OCI-M1 (cell line): ENCODE data around the gene EFCAB5.
"Not testable (repeated sequence)": the region's sequence is repeated elsewhere in the genome, so short reads cannot be mapped to it uniquely, and the experiment has no call there.

ENCODE experiments used
- DNase-seq: peaks from one replicate; lab custom pipeline; 2025; lab: John Stamatoyannopoulos, UW

Gene EFCAB5

DNA sequence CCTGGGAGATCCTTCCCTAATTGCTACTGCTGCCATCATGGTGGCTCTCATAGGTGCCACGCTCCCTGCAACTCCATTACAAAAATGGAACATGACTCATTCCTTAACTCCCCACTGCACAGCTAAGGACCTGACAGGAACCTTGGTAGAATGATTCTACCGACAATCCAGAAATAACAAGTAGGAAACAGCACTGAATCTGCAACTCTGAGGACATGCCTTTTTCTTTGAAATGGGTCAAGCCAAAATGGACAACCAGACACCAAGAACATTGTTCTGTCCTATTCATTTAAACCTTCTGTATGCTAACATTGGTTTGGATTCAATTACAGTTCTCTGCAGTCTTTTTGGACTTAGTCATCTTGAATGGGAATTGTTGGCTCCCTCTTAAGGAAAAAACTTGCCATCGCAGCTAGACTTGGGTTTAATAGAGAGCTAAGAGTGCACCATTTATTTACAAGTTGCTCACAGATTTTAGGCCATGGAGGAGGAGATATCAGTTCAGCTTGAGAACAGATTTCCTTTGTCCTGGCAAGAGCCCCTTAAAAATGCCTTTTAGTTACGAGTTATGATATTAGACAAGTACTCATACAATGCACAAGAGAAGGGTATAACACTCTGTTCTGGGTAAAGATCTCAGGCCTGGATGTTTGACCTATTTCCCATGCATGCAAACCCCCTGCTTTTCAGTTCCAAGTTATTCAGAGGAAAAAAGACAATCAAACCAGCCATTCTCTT lies 154.2 kb downstream of the EFCAB5 start:
- peak; percentile 80 for DNase-seq

GRCh38 chr17:30101686-30102390 lies 160.4 kb downstream of the EFCAB5 start:
- no peak for DNase-seq

GRCh38 chr17:30103921-30104320 lies 162.5 kb downstream of the EFCAB5 start:
- DNase-seq, result no peak

- DNase-seq, result peak; percentile 95
Measured at GRCh38 chr17:30104575-30105339, 163.3 kb downstream of the EFCAB5 start.

GRCh38 chr17:30112794-30113193 lies 171.4 kb downstream of the EFCAB5 start:
- peak; percentile 40 for DNase-seq

DNA sequence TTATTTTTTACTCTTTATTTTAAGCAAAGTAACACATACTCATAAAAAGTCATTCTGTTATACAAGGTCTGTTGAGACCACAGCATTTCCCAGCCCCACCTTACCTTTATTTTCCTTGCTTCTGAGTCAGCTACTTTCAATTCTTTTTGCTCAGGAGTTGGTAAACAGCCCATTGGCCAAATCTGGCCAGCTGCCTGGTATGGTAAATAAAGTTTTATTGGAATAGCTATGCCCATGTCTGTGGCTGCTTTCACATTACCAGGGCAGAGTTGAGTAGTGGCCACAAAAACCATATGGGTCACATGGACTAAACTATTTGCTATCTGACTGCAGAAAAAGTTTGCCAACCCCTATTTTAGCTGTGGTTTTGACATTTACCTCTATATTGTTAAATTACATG lies 171.8 kb downstream of the EFCAB5 start:
- DNase-seq, result peak; percentile 73

- no peak for DNase-seq
Measured at GRCh38 chr17:30116345-30116660, 174.9 kb downstream of the EFCAB5 start.

GRCh38 chr17:30116661-30117551 lies 175.5 kb downstream of the EFCAB5 start, which contains the start of gene NSRP1:
NSRP1 (plus strand) TSS chr17:30116816; CDS start chr17:30116844, 28 bp downstream.
- peak; percentile 96 for DNase-seq

GRCh38 chr17:30117675-30118081 lies 176.2 kb downstream of the EFCAB5 start:
- peak; percentile 49 for DNase-seq

DNA sequence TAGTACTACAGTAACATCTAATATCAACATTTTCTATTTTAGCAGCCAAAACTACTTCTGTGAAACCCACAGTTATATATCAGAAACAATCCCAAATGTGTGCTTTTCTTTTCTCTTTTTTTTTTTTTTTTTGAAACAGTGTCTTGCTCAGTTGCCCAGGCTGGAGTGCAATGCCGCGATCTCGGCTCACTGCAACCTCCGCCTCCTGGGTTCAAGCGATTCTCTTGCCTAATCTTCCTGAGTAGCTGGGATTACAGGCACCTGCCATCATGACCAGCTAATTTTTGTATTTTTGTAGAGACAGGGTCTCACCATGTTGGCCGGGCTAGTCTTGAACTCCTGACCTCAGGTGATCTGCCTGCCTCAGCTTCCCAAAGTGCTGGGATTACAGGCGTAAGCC lies 177.2 kb downstream of the EFCAB5 start:
- not testable (repeated sequence) for DNase-seq

DNA sequence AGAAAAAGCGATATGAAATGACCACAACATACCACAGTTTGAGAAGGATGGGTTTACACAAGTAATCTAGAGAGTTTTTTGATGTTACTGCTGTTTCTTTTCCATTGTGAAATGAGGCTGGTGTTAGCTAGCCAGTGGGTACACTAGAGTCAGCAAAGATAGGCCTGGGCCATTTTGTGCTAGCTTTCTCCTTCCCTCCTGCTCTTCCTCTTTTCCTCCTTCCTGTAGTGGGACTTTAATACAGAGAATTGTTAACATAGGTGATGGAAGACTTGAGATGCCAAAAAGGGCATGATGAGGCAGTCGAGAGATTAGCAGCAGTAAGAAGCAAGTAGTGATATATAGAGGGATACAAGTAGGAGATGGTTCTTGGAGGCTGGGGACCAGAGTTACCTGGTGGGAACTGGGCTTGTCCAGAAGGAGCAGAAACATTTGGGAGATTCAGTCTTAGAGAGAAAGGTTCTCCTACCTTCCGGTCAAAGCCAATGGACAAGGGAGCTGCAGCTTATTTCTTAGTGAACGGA lies 182.9 kb downstream of the EFCAB5 start:
- no peak for DNase-seq

DNA sequence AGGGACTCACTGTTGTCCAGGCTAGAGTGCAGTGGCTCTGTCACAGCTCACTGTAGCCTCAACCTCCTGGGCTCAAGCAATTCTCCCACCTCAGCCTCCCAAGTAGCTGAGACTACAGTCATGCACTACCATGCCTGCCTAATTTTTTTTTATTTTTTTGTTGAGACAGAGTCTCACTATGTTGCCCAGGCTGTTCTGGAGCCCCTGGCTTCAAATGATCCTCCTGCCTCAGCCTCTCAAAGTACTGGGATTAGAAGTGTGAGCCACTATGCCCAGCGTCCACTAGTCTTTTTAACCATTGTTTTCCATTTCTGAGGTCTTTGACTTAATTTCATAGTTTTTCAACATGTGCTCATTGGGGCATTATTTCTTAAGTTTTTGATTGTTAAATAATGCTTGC lies 188.7 kb downstream of the EFCAB5 start:
- no peak for DNase-seq

- DNase-seq, result no peak
Measured at GRCh38 chr17:30132615-30133014, 191.2 kb downstream of the EFCAB5 start.

- no peak for DNase-seq
Measured at GRCh38 chr17:30133197-30133596, 191.8 kb downstream of the EFCAB5 start.

DNA sequence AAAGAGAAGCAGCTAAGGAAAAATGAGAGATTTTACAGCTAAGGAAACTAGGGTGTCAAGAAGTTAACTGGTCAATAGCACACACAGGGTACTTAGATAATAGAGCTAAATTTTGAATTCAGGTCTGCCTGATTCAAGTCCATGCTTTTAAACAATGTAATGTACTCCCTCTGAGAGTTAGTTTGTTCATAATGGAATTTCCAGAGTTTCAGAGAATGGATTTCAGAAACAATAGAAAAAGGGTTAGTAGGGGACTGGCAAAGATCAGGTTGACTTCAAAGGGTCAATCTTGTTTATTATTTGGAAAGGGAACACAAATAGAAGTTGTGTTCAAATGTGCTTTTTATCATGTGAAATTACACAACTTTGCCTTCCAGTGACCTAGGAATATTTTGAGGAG lies 193.1 kb downstream of the EFCAB5 start:
- no peak for DNase-seq

DNA sequence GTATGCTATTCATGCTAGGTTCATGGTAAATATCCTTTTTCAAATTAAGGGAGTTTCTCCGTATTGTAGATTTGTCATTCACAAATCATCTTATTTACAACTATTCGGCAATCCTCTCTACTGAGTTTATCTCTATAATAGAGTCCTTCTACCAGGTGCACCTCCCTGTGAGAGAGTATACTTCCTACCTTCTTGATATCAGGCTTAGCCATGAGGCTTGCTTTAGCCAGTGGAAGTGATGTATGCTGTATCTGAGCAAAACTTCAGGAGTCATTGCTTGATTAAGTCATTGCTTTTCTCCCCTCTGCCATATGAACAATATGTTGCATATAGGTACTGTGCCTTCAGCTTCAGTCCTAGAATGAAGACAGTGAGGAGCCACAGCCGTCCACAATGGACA lies 195.7 kb downstream of the EFCAB5 start:
- DNase-seq, result peak; percentile 31

- not testable (repeated sequence) for DNase-seq
Measured at GRCh38 chr17:30147860-30148259, 206.4 kb downstream of the EFCAB5 start.

DNA sequence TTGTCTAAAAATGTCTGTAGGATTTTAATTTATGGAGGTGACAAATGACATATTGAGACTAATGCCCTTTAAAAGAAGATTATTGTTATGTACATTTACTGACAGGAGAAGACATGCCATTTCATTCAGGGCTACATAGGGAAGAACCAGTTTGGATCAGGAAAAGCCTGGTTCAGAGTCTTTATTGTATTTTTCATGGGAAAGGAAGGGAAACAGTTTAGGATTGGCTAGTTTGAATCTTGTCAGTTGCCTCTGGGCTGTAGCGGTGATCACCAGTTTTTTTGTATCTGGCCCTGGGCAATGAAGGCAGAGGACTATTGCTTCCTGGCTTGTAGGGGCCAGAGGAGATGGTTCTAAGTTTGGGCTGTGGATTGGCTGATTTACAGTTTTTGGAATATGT lies 206.9 kb downstream of the EFCAB5 start:
- no peak for DNase-seq

GRCh38 chr17:30151471-30151870 lies 210.0 kb downstream of the EFCAB5 start:
- no peak for DNase-seq

DNA sequence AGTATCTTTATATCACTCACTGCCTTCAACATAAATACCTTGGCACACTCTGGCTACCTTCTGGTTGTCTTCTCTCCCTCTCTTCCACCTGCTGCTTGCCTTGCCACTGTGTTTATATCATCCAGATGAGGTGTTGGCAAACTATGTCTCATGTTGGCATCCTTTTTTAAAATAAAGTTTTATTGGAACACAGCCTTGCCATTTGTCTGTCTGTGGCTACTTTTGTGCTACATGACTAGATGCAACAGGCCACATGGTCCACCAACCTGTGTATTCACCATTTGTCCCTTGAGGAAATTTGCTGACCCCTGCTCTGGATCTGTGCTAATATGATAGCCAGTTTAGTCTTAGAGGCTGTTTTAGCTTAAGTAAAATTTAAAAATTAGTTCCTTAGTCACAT lies 212.0 kb downstream of the EFCAB5 start:
- DNase-seq, result no peak

- DNase-seq, result no peak
Measured at GRCh38 chr17:30155389-30155788, 214.0 kb downstream of the EFCAB5 start.
